AG09309 (cell line): Measurements from ENCODE around the gene ZBTB48.
"Not testable (repeated sequence)": the region's sequence is repeated elsewhere in the genome, so short reads cannot be mapped to it uniquely, and the experiment has no call there.

Source experiments
- DNase-seq: peaks from one replicate; pipeline ENCODE4 v3.0.0-alpha.2; 2010; ENCODE audit warnings: low read depth
- H3K4me3 ChIP-seq: 2 replicates; pipeline ENCODE4 v1.5.1; 2011; ENCODE audit warnings: mild to moderate bottlenecking, low read depth, low read length, moderate library complexity; ENCODE audit not compliant: control insufficient read depth
- CTCF ChIP-seq: IDR thresholded peaks from 2 replicates; pipeline ENCODE4 v1.5.1; 2011; ENCODE audit warnings: mild to moderate bottlenecking, low read depth, low read length, inconsistent platforms; ENCODE audit not compliant: insufficient read depth, control insufficient read depth; ENCODE audit errors: missing control alignments

ZBTB48 gene

GRCh38 chr1:6630027-6630426 is 50.2 kb downstream of the ZBTB48 start:
- TF ChIP-seq CTCF = no peak
- H3K4me3 ChIP-seq = no peak overlapping the region
- DNase-seq = no peak

GRCh38 chr1:6631058-6631457 is 51.3 kb downstream of the ZBTB48 start:
- H3K4me3 ChIP-seq = no peak overlapping the region
- TF ChIP-seq CTCF = no peak
- no peak for DNase-seq

DNA sequence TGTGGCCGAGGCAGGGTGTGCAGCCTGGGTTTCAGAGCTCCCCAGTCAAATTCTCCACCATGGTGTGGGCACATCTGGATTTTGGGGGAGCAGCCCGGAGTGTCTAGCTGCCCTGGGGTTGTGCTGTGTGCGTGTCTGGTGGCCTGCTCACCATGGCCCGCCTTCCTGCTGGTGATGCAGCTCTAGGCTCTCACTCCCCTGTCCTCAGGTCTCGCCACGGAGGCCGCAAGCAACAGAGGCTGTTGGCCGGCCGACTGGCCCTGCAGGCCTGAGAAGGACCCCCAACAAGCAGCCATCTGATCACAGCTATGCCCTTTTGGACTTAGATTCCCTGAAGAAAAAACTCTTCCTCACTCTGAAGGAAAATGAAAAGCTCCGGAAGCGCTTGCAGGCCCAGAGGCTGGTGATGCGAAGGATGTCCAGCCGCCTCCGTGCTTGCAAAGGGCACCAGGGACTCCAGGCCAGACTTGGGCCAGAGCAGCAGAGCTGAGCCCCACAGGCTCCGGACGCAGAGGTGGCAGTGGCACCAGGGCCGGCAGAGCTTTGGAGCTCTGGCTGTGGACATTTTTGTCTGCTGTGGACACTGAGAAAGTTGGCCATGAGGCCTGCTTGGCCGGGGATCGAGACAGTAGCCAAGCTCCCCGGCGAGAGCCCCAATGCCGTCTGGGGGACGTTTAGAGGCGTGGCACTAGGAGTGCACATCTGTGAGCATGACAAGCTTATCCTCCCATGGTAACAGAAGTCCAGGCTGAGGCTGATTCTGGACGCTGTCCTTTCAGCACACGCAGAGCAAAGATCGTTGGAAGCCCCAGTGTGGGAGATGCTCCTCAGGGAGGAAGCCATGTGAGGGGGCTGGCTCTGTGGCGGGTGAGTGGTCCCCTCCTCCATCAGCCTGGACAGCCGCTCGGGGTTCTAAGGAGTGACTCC is 53.1 kb downstream of the ZBTB48 start:
- no peak overlapping the region for H3K4me3 ChIP-seq
- TF ChIP-seq CTCF = no peak
- DNase-seq = no peak

DNA sequence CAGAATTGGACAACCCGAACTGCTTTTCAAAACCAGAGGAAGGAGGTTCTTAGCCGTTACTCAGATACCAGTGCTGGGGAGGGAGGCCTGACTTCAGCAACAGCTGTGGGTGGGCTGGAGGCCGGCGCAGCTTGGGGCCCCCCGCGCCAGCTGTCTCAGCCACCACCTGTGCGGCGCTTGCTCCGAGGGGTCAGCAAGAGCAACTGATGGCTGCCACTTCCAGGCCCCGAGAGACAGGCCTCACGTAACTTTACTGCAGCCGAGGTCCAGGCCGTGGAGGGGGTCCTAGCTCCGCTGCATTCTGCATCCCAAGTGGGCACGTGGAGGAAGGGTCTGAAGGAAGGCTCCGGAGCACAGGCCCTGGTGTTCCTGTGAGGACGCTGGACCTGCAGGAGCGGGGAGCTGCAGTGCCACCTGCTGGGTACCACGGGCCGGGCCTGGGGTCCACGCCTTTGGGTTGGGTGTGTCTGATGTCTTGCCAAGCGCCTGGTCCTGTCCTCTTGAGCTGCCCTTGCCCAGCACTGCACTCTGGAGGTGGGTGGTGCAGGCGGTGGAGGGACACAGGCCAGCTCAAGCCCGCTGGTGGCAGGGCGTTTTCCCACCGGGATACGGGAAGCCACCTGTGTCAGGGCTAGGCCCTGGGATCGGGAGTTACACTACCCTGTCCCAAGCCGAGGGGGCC is 54.7 kb downstream of the ZBTB48 start:
- H3K4me3 ChIP-seq = no peak overlapping the region
- DNase-seq = no peak
- TF ChIP-seq CTCF = peak; percentile 55

- no peak for DNase-seq
- no peak overlapping the region for H3K4me3 ChIP-seq
- TF ChIP-seq CTCF = no peak
Observed at GRCh38 chr1:6635161-6635909, 55.5 kb downstream of the ZBTB48 start.

GRCh38 chr1:6635910-6636760 is 56.3 kb downstream of the ZBTB48 start:
- TF ChIP-seq CTCF = no peak
- DNase-seq = no peak
- no peak overlapping the region for H3K4me3 ChIP-seq

- H3K4me3 ChIP-seq, DNase-seq: not testable (repeated sequence)
Observed at GRCh38 chr1:6636778-6637177, 57.0 kb downstream of the ZBTB48 start.
